T-helper 1 cell treated with Interleukin-12 subunit alpha and Interleukin-12 subunit beta and Interleukin-4 antibody, amounts not matched to agents 30 ng/mL and 1 ng/mL, for 36 hours (primary cell): Measurements from ENCODE around the gene CGNL1. TPM values are rescaled to one million over a fixed set of nuclear protein-coding genes. Genes with fewer than 3 reads are reported as not detected.

Source experiments
- intact Hi-C: fragments of 100-400 bp; cut with micrococcal nuclease; formaldehyde crosslinking; loops from one replicate; pipeline ENCODE4 v1.15.1; 2024
- total RNA-seq: library from RNA; stranded (reverse); gene quantifications from 2 replicates; pipeline ENCODE4 v1.2.3, GENCODE V29; 2022

CGNL1 gene
- total RNA-seq, 1 donor from 2014 or later, result not detected

GRCh38 chr15:57457726-57458125, 81.4 kb downstream of the CGNL1 start:
- intact Hi-C loops, result no loop called here

- intact Hi-C loops, result no loop called here
Measured at GRCh38 chr15:57458356-57458781, 82.1 kb downstream of the CGNL1 start.

- intact Hi-C loops, result no loop called here
Measured at GRCh38 chr15:57460208-57460816, 84.0 kb downstream of the CGNL1 start.

GRCh38 chr15:57461541-57461940, 85.2 kb downstream of the CGNL1 start:
- intact Hi-C loops, result no loop called here

GRCh38 chr15:57462381-57462780, 86.1 kb downstream of the CGNL1 start:
- intact Hi-C loops, result no loop called here

- intact Hi-C loops, result no loop called here
Measured at GRCh38 chr15:57463360-57463759, 87.1 kb downstream of the CGNL1 start.

- intact Hi-C loops, result no loop called here
Measured at GRCh38 chr15:57464480-57464879, 88.2 kb downstream of the CGNL1 start.

GRCh38 chr15:57468486-57468885, 92.2 kb downstream of the CGNL1 start:
- intact Hi-C loops, result no loop called here

- intact Hi-C loops, result no loop called here
Measured at GRCh38 chr15:57470543-57470942, 94.2 kb downstream of the CGNL1 start.

- intact Hi-C loops, result no loop called here
Measured at GRCh38 chr15:57472861-57473260, 96.6 kb downstream of the CGNL1 start.

GRCh38 chr15:57476533-57476975, 100.2 kb downstream of the CGNL1 start:
- intact Hi-C loops, result no loop called here

GRCh38 chr15:57477736-57478522, 101.6 kb downstream of the CGNL1 start:
- intact Hi-C loops, result no loop called here

GRCh38 chr15:57479005-57479404, 102.7 kb downstream of the CGNL1 start:
- intact Hi-C loops, result no loop called here

GRCh38 chr15:57481038-57481705, 104.9 kb downstream of the CGNL1 start:
- intact Hi-C loops, result no loop called here

- intact Hi-C loops, result no loop called here
Measured at GRCh38 chr15:57485869-57486268, 109.6 kb downstream of the CGNL1 start.

- intact Hi-C loops, result no loop called here
Measured at GRCh38 chr15:57486833-57487232, 110.5 kb downstream of the CGNL1 start.

- intact Hi-C loops, result no loop called here
Measured at GRCh38 chr15:57489122-57489521, 112.8 kb downstream of the CGNL1 start.

GRCh38 chr15:57493351-57493750, 117.0 kb downstream of the CGNL1 start:
- intact Hi-C loops, result no loop called here

GRCh38 chr15:57494581-57494980, 118.3 kb downstream of the CGNL1 start:
- intact Hi-C loops, result no loop called here

- intact Hi-C loops, result no loop called here
Measured at GRCh38 chr15:57495041-57495440, 118.7 kb downstream of the CGNL1 start.

GRCh38 chr15:57495554-57496165, 119.4 kb downstream of the CGNL1 start:
- intact Hi-C loops, result no loop called here

GRCh38 chr15:57496594-57496945, 120.3 kb downstream of the CGNL1 start:
- intact Hi-C loops, result no loop called here
